ENCODE results near the gene AGO1.

The AGO1 gene

GRCh38 chr1:35893051-35893879, 10.3 kb downstream of the AGO1 start:
- no peak overlapping the region for H3K4me3 ChIP-seq (ENCODE audit: low read length)
- no peak for DNase-seq (ENCODE audit: low read depth)
- no peak for TF ChIP-seq CTCF (conservative IDR thresholded peaks at IDR 0.05; ENCODE audit: low read length)

- no peak for TF ChIP-seq CTCF (conservative IDR thresholded peaks at IDR 0.05; ENCODE audit: low read length)
- no peak overlapping the region for H3K4me3 ChIP-seq (ENCODE audit: low read length)
- no peak for DNase-seq (ENCODE audit: low read depth)
Measured at GRCh38 chr1:35894183-35894582, 11.2 kb downstream of the AGO1 start.

- DNase-seq (ENCODE audit: low read depth): no peak
- H3K4me3 ChIP-seq (ENCODE audit: low read length): no peak overlapping the region
- no peak for TF ChIP-seq CTCF (conservative IDR thresholded peaks at IDR 0.05; ENCODE audit: low read length)
Measured at GRCh38 chr1:35894656-35895055, 11.6 kb downstream of the AGO1 start.

GRCh38 chr1:35899941-35900340, 16.9 kb downstream of the AGO1 start:
- H3K4me3 ChIP-seq (ENCODE audit: low read length): no peak overlapping the region
- DNase-seq (ENCODE audit: low read depth): no peak
- no peak for TF ChIP-seq CTCF (conservative IDR thresholded peaks at IDR 0.05; ENCODE audit: low read length)

- no peak for DNase-seq (ENCODE audit: low read depth)
- no peak overlapping the region for H3K4me3 ChIP-seq (ENCODE audit: low read length)
- TF ChIP-seq CTCF (conservative IDR thresholded peaks at IDR 0.05; ENCODE audit: low read length): no peak
Measured at GRCh38 chr1:35901235-35901634, 18.2 kb downstream of the AGO1 start.

- no peak for DNase-seq (ENCODE audit: low read depth)
- no peak for TF ChIP-seq CTCF (conservative IDR thresholded peaks at IDR 0.05; ENCODE audit: low read length)
- no peak overlapping the region for H3K4me3 ChIP-seq (ENCODE audit: low read length)
Measured at GRCh38 chr1:35902671-35903070, 19.7 kb downstream of the AGO1 start.

GRCh38 chr1:35914717-35915116, 31.7 kb downstream of the AGO1 start:
- DNase-seq (ENCODE audit: low read depth): no peak
- no peak for TF ChIP-seq CTCF (conservative IDR thresholded peaks at IDR 0.05; ENCODE audit: low read length)
- H3K4me3 ChIP-seq (ENCODE audit: low read length): no peak overlapping the region

Measured in AG10803 (cell line).